H9 (cell line): ENCODE measurements around the gene TRIM37. TPM values are rescaled to one million over a fixed set of nuclear protein-coding genes. Genes with fewer than 3 reads are reported as not detected.

ENCODE experiments used
- DNase-seq: peaks from one replicate; pipeline ENCODE4 v3.0.0-alpha.2; 2017
- H2AFZ ChIP-seq: one replicate; pipeline ENCODE4 v1.6.1; 2013; ENCODE audit warnings: mild to moderate bottlenecking, low read length, control low read depth, moderate library complexity
- H2AK5ac ChIP-seq: 2 replicates; pipeline ENCODE4 v1.6.1; 2013; ENCODE audit warnings: low read length, control low read depth, mixed read lengths; ENCODE audit not compliant: insufficient read length
- H2BK120ac ChIP-seq: one replicate; pipeline ENCODE4 v1.6.1; 2013; ENCODE audit warnings: low read depth, mild to moderate bottlenecking, low read length, control low read depth, inconsistent platforms; ENCODE audit not compliant: poor library complexity, severe bottlenecking
- H2BK12ac ChIP-seq: 2 replicates; pipeline ENCODE4 v1.6.1; 2013; ENCODE audit warnings: low read length, control low read depth, mixed read lengths, low read depth; ENCODE audit not compliant: insufficient read length
- H2BK15ac ChIP-seq: 2 replicates; pipeline ENCODE4 v1.6.1; 2013; ENCODE audit warnings: low read depth, low read length, control low read depth
- H2BK20ac ChIP-seq: one replicate; pipeline ENCODE4 v1.6.1; 2013; ENCODE audit warnings: low read depth, mild to moderate bottlenecking, low read length, control low read depth, inconsistent platforms; ENCODE audit not compliant: poor library complexity, severe bottlenecking
- H2BK5ac ChIP-seq: 2 replicates; pipeline ENCODE4 v1.6.1; 2013; ENCODE audit warnings: low read length, control low read depth, mixed read lengths; ENCODE audit not compliant: insufficient read length
- H3K14ac ChIP-seq: 2 replicates; pipeline ENCODE4 v1.6.1; 2013; ENCODE audit warnings: low read length, control low read depth; ENCODE audit not compliant: insufficient read depth
- H3K18ac ChIP-seq: 2 replicates; pipeline ENCODE4 v1.6.1; 2013; ENCODE audit warnings: low read depth, mild to moderate bottlenecking, mixed read lengths, low read length, control low read depth; ENCODE audit not compliant: insufficient read length
- H3K23ac ChIP-seq: 2 replicates; pipeline ENCODE4 v1.6.1; 2013; ENCODE audit warnings: low read length, control low read depth, mixed read lengths, low read depth; ENCODE audit not compliant: insufficient read length
- H3K23me2 ChIP-seq: 2 replicates; pipeline ENCODE4 v1.6.1; 2013; ENCODE audit warnings: low read depth, mild to moderate bottlenecking, mixed read lengths, low read length, control low read depth; ENCODE audit not compliant: insufficient read length, poor library complexity, severe bottlenecking
- H3K27ac ChIP-seq: 2 replicates; pipeline ENCODE4 v1.5.1; 2013; ENCODE audit warnings: low read length, control low read depth, mixed read lengths, low read depth; ENCODE audit not compliant: insufficient read length
- H3K27me3 ChIP-seq: 2 replicates; pipeline ENCODE4 v1.6.1; 2013; ENCODE audit warnings: low read length, control low read depth, inconsistent platforms; ENCODE audit not compliant: insufficient read depth
- H3K4ac ChIP-seq: 2 replicates; pipeline ENCODE4 v1.6.1; 2013; ENCODE audit warnings: low read depth, mild to moderate bottlenecking, control low read depth, inconsistent platforms, low read length, moderate library complexity
- H3K4me1 ChIP-seq: 2 replicates; pipeline ENCODE4 v1.6.1; 2013; ENCODE audit warnings: low read length, control low read depth, inconsistent platforms; ENCODE audit not compliant: insufficient read depth
- H3K4me2 ChIP-seq: 2 replicates; pipeline ENCODE4 v1.6.1; 2013; ENCODE audit warnings: low read length, control low read depth, mixed read lengths; ENCODE audit not compliant: insufficient read length, insufficient read depth
- H3K56ac ChIP-seq: 2 replicates; pipeline ENCODE4 v1.6.1; 2013; ENCODE audit warnings: low read depth, mild to moderate bottlenecking, mixed read lengths, low read length, control low read depth; ENCODE audit not compliant: insufficient read length
- H3K79me1 ChIP-seq: 2 replicates; pipeline ENCODE4 v1.6.1; 2013; ENCODE audit warnings: low read depth, mild to moderate bottlenecking, moderate library complexity, low read length, control low read depth, inconsistent platforms; ENCODE audit not compliant: insufficient read depth, poor library complexity, severe bottlenecking
- H3K79me2 ChIP-seq: 2 replicates; pipeline ENCODE4 v1.6.1; 2013; ENCODE audit warnings: low read length, control low read depth, inconsistent platforms; ENCODE audit not compliant: insufficient read depth
- H3K9ac ChIP-seq: 2 replicates; pipeline ENCODE4 v1.6.1; 2013; ENCODE audit warnings: low read length, control low read depth, mixed read lengths; ENCODE audit not compliant: insufficient read length; ENCODE audit errors: extremely low read depth
- H3K9me3 ChIP-seq: one replicate; pipeline ENCODE4 v1.6.1; 2013; ENCODE audit warnings: low read depth, low read length, inconsistent platforms; ENCODE audit not compliant: control insufficient read depth
- H3T11ph ChIP-seq: one replicate; pipeline ENCODE4 v1.6.1; 2013; ENCODE audit warnings: mild to moderate bottlenecking, low read length, control low read depth, inconsistent platforms
- H4K20me1 ChIP-seq: one replicate; pipeline ENCODE4 v1.6.1; 2013; ENCODE audit not compliant: control insufficient read depth, insufficient read length, insufficient read depth
- H4K5ac ChIP-seq: 2 replicates; pipeline ENCODE4 v1.6.1; 2013; ENCODE audit warnings: low read depth, mild to moderate bottlenecking, mixed read lengths, low read length, control low read depth; ENCODE audit not compliant: insufficient read length
- H4K8ac ChIP-seq: replicated peaks from 2 replicates; pipeline ENCODE4 v1.6.1; 2013; ENCODE audit warnings: low read length, control low read depth, mixed read lengths, low read depth; ENCODE audit not compliant: insufficient read length
- H4K91ac ChIP-seq: 2 replicates; pipeline ENCODE4 v1.6.1; 2013; ENCODE audit warnings: low read depth, mild to moderate bottlenecking, moderate library complexity, mixed read lengths, low read length, control low read depth; ENCODE audit not compliant: insufficient read length
- H3K27ac Mint-ChIP-seq, 3 experiments: 2 replicates in 2 of 3; 3 replicates in 1 of 3; pipeline ENCODE4 v1.8.0; 2020 to 2021; ENCODE audit warnings: mixed read lengths in 3 of 3, mild to moderate bottlenecking in 1 of 3, moderate library complexity in 1 of 3
- H3K27me3 Mint-ChIP-seq: 2 replicates; pipeline ENCODE4 v1.8.0; 2021; ENCODE audit warnings: low read depth, mild to moderate bottlenecking, moderate library complexity, mixed read lengths
- H3K36me3 Mint-ChIP-seq, 3 experiments: 2 replicates in 2 of 3; 3 replicates in 1 of 3; pipeline ENCODE4 v1.8.0; 2020 to 2021; ENCODE audit warnings: low read depth in 3 of 3, mixed read lengths in 3 of 3; ENCODE audit not compliant: insufficient read depth in 1 of 3
- H3K4me1 Mint-ChIP-seq, 2 experiments: 2 replicates each; pipeline ENCODE4 v1.8.0; 2020; ENCODE audit warnings: mixed read lengths in 2 of 2
- H3K4me3 Mint-ChIP-seq, 2 experiments: 2 replicates in 1 of 2; 3 replicates in 1 of 2; pipeline ENCODE4 v1.8.0; 2020 to 2021; ENCODE audit warnings: mild to moderate bottlenecking in 2 of 2, mixed read lengths in 2 of 2, moderate library complexity in 1 of 2
- H3K9me3 Mint-ChIP-seq, 2 experiments: 2 replicates in 1 of 2; 3 replicates in 1 of 2; pipeline ENCODE4 v1.8.0; 2020; ENCODE audit warnings: mild to moderate bottlenecking in 2 of 2, mixed read lengths in 2 of 2, moderate library complexity in 1 of 2
- WGBS: extraction: QIAGEN DNeasy Blood & Tissue Kit; methylation state at CpG from one replicate; pipeline ENCODE4 v1.1.7; 2013; ENCODE audit warnings: missing lambda C conversion rate, low lambda C conversion rate, mixed read lengths; ENCODE audit not compliant: insufficient read length; ENCODE audit errors: extremely low coverage; 5-methylcytosine and 5-hydroxymethylcytosine counted together
- total RNA-seq: library from RNA; stranded (reverse); gene quantifications from 2 replicates; pipeline ENCODE4 v1.2.1, GENCODE V29; 2021
- TF ChIP-seq, protein P1 (sequence below): fragments of 200-600 bp; sonication (generic); conservative IDR thresholded peaks from 3 replicates; pipeline ENCODE4 v1.8.0; 2021; ENCODE audit warnings: antibody characterized with exemption, mild to moderate bottlenecking

The TRIM37 gene
- total RNA-seq, 1 experiment from 2014 or later: 52.1 TPM

DNA sequence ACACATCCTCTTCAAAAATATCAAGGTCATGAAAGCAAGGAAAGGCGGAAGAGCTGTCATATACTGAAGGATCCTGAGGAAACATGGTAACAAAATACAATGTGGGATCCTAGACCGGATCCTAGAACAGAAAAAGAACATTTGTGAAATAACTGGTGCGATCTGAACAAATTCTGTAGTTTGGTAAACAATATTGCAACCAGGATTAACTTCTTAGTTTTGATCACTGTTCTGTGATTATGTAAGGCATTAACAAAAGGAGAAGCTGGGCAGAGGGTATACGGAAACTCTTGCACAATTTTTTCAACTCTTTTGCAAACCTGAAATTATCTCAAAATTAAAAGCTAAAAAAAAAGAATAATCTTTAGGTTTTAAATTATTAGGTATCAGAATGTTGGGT lies 109.7 kb downstream of the TRIM37 start:
- H2AFZ ChIP-seq: no peak overlapping the region
- no CpG with 5 or more reads among the region's 4 CpGs for WGBS
- H3K4me1 Mint-ChIP-seq: peaks cover 10 to 16% of the 10 kb centered on the region in 2 experiments
- H3K79me2 ChIP-seq: no peaks in the 10 kb centered on the region
- no peak overlapping the region for H3K9ac ChIP-seq
- DNase-seq: no peak
- H4K8ac ChIP-seq: no peak overlapping the region
- peaks cover 23 to 42% (median 35%) of the 10 kb centered on the region in 3 experiments; a peak in 6 of 7 replicates for H3K36me3 Mint-ChIP-seq
- H3K4ac ChIP-seq: no peak overlapping the region
- H3T11ph ChIP-seq: no peak overlapping the region
- no peaks in the 10 kb centered on the region for H3K9me3 ChIP-seq
- H2BK12ac ChIP-seq: no peak overlapping the region
- no peak overlapping the region for H3K14ac ChIP-seq
- H2BK120ac ChIP-seq: no peak overlapping the region
- H3K18ac ChIP-seq: no peak overlapping the region
- H2AK5ac ChIP-seq: no peak overlapping the region
- H3K4me1 ChIP-seq: peaks cover 3% of the 10 kb centered on the region; the same call in 1 of the 2 replicates
- no peak overlapping the region for H3K27ac ChIP-seq
- H3K23ac ChIP-seq: no peak overlapping the region
- no peaks in the 10 kb centered on the region for H3K27me3 Mint-ChIP-seq
- no peak overlapping the region for H2BK15ac ChIP-seq
- H3K23me2 ChIP-seq: no peaks in the 10 kb centered on the region
- H3K27ac Mint-ChIP-seq: no peak overlapping the region
- H4K91ac ChIP-seq: no peak overlapping the region
- no peaks in the 10 kb centered on the region for H4K20me1 ChIP-seq
- no peak overlapping the region for H2BK5ac ChIP-seq
- TF ChIP-seq, protein P1, sequence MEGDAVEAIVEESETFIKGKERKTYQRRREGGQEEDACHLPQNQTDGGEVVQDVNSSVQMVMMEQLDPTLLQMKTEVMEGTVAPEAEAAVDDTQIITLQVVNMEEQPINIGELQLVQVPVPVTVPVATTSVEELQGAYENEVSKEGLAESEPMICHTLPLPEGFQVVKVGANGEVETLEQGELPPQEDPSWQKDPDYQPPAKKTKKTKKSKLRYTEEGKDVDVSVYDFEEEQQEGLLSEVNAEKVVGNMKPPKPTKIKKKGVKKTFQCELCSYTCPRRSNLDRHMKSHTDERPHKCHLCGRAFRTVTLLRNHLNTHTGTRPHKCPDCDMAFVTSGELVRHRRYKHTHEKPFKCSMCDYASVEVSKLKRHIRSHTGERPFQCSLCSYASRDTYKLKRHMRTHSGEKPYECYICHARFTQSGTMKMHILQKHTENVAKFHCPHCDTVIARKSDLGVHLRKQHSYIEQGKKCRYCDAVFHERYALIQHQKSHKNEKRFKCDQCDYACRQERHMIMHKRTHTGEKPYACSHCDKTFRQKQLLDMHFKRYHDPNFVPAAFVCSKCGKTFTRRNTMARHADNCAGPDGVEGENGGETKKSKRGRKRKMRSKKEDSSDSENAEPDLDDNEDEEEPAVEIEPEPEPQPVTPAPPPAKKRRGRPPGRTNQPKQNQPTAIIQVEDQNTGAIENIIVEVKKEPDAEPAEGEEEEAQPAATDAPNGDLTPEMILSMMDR: no peak
- H3K79me1 ChIP-seq: no peaks in the 10 kb centered on the region
- no peak overlapping the region for H3K56ac ChIP-seq
- no peaks in the 10 kb centered on the region for H3K9me3 Mint-ChIP-seq
- H3K4me3 Mint-ChIP-seq: no peak overlapping the region
- no peak overlapping the region for H3K4me2 ChIP-seq
- H4K5ac ChIP-seq: no peak overlapping the region
- H3K27me3 ChIP-seq: no peaks in the 10 kb centered on the region
- H2BK20ac ChIP-seq: no peak overlapping the region
